Measurements from ENCODE around the gene SMIM27.
"Not testable (repeated sequence)": the region's sequence is repeated elsewhere in the genome, so short reads cannot be mapped to it uniquely, and the experiment has no call there.

- not testable (repeated sequence) for TF ChIP-seq CTCF (IDR thresholded peaks at IDR 0.05; ENCODE audit: insufficient read depth, low read length); POLR2AphosphoS5 (IDR thresholded peaks at IDR 0.05; ENCODE audit: low read depth); REST (IDR thresholded peaks at IDR 0.05; ENCODE audit: insufficient replicate concordance, low read depth)
These were observed 27.6 kb upstream of the SMIM27 start for GRCh38 chr9:32524558-32524891.
